IMR-90 (cell line): ENCODE measurements around the gene RAF1.

Experiments used
- CEBPB ChIP-seq: IDR thresholded peaks from 2 replicates; pipeline ENCODE4 v1.6.1; 2012; ENCODE audit warnings: low read depth, low read length, improper control_type of control experiment
- CHD1 ChIP-seq: IDR thresholded peaks from 2 replicates; pipeline ENCODE4 v1.6.1; 2012; ENCODE audit warnings: low read depth, low read length, improper control_type of control experiment
- CTCF ChIP-seq: conservative IDR thresholded peaks from 2 replicates; pipeline ENCODE4 v1.5.1; 2012; ENCODE audit warnings: mild to moderate bottlenecking, low read depth, low read length, improper control_type of control experiment
- ELK1 ChIP-seq: fragments of 150-350 bp; IDR thresholded peaks from 2 replicates; pipeline ENCODE4 v1.6.1; 2016; ENCODE audit warnings: low read depth, mild to moderate bottlenecking, low read length, moderate library complexity, borderline replicate concordance
- MAFK ChIP-seq: IDR thresholded peaks from 2 replicates; pipeline ENCODE4 v1.6.1; 2012; ENCODE audit warnings: low read depth, low read length, improper control_type of control experiment
- MAZ ChIP-seq: IDR thresholded peaks from 2 replicates; pipeline ENCODE4 v1.6.1; 2012; ENCODE audit warnings: low read depth, mild to moderate bottlenecking, low read length, improper control_type of control experiment, moderate library complexity, borderline replicate concordance
- MXI1 ChIP-seq: IDR thresholded peaks from 2 replicates; pipeline ENCODE4 v1.6.1; 2012; ENCODE audit warnings: low read depth, mild to moderate bottlenecking, low read length, moderate library complexity, borderline replicate concordance
- POLR2A ChIP-seq: IDR thresholded peaks from 2 replicates; pipeline ENCODE4 v1.6.1; 2012; ENCODE audit warnings: mild to moderate bottlenecking, low read depth, low read length
- RAD21 ChIP-seq: IDR thresholded peaks from 2 replicates; pipeline ENCODE4 v1.6.1; 2012; ENCODE audit warnings: low read length, improper control_type of control experiment
- RCOR1 ChIP-seq: IDR thresholded peaks from 2 replicates; pipeline ENCODE4 v1.6.1; 2012; ENCODE audit warnings: mild to moderate bottlenecking, low read length, improper control_type of control experiment; ENCODE audit not compliant: insufficient replicate concordance
- RFX5 ChIP-seq: IDR thresholded peaks from 2 replicates; pipeline ENCODE4 v1.8.0; 2012; ENCODE audit warnings: low read depth, mild to moderate bottlenecking, low read length, moderate library complexity
- USF2 ChIP-seq: fragments of 150-350 bp; IDR thresholded peaks from 2 replicates; pipeline ENCODE4 v1.6.1; 2017; ENCODE audit warnings: mild to moderate bottlenecking, antibody characterized with exemption, low read length, low read depth

GRCh38 chr3:12601072-12601471 is 62.8 kb downstream of the RAF1 start:
- TF ChIP-seq POLR2A, result no peak
- no peak for TF ChIP-seq CHD1
- TF ChIP-seq CTCF, result 0 out of 2 replicates have a peak, but pooled peaks have one; percentile 4
- no peak for TF ChIP-seq MXI1
- no peak for TF ChIP-seq ELK1
- TF ChIP-seq USF2, result no peak
- TF ChIP-seq CEBPB, result no peak
- TF ChIP-seq RFX5, result no peak
- TF ChIP-seq MAZ, result no peak
- TF ChIP-seq MAFK, result no peak
- peak; percentile 6; the same call in 1 of the 2 replicates for TF ChIP-seq RAD21
- no peak for TF ChIP-seq RCOR1
